Activated naive CD4-positive, alpha-beta T cell treated with anti-CD3 and anti-CD28 coated beads, Interleukin-2, amount 50 U/mL, for 72 hours (primary cell): ENCODE results near the gene CRTC1. TPM values are rescaled to one million over a fixed set of nuclear protein-coding genes. Genes with fewer than 3 reads are reported as not detected.

Experiments
- ATAC-seq, 2 donors: fragments of 150-1000 bp; cut with Tn5 transposase; 2 replicates each; pipeline ENCODE4 v1.10.0; 2021; ENCODE audit warnings: mild to moderate bottlenecking in 2 of 2, moderate library complexity in 2 of 2
- DNase-seq, 2 donors: peaks; one replicate each; pipeline ENCODE4 v3.0.0; 2021 to 2022; ENCODE audit warnings: low spot score in 2 of 2
- H3K27ac Mint-ChIP-seq, 2 donors: one replicate each; pipeline ENCODE4 v1.8.0; 2022; ENCODE audit warnings: mild to moderate bottlenecking in 2 of 2, mixed read lengths in 2 of 2
- H3K36me3 Mint-ChIP-seq, 2 donors: one replicate each; pipeline ENCODE4 v1.8.0; 2022; ENCODE audit warnings: mixed read lengths in 2 of 2
- H3K9me3 Mint-ChIP-seq, 2 donors: one replicate each; pipeline ENCODE4 v1.8.0; 2022; ENCODE audit warnings: mixed read lengths in 2 of 2
- total RNA-seq, 2 donors: library from RNA; stranded (reverse); gene quantifications; one replicate each; pipeline ENCODE4 v1.2.3, GENCODE V29; 2022

CRTC1 gene
- total RNA-seq, 2 donors from 2014 or later, result 5.6 to 7.1 TPM

DNA sequence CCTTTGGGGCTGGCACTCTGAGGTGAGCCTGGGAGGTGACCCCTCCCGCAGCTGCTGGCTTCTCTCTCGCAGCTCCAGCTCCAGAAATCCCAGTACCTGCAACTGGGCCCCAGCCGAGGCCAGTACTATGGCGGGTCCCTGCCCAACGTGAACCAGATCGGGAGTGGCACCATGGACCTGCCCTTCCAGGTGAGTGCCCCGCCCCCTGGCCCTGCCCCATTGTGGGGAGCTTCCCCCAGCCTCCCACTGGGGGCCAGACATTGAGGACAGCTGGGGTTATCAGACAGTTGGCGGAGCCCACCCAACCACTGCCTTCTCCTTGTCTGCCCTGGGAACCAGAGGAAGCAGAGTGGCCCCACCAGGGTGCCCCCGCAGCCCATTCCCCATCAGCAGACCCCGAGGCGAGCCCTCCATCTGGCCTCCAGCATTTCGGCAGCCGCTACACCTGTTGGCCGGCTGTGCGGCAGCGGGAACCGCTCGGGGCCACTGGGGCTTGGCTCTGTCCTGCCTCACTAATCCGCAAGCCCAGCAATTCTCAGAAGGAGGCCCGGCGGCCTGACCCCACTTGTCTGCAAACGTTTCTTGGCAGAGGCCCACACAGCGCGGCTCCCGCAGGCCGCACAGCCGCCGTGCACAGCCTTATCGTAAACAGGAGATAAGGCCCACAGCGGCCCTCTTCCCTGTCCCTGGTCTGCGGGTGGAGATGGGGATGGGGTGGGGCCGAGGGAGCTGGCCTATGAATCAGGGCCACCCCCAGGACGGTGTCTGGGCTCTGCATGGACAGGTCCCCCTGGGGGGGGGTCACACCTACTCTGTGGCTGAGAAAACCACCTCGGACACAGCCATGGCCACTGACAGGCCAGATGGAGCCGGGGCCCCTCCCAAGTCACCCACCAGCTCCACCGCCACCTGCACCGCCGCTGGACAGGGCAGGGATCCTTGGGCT, 59.6 kb downstream of the CRTC1 start:
- no peak for ATAC-seq
- Mint-ChIP-seq H3K36me3 (no peaks in the 10 kb centered on the region), H3K9me3 (no peaks in the 10 kb centered on the region), H3K27ac (no peak overlapping the region)
- no peak for DNase-seq

DNA sequence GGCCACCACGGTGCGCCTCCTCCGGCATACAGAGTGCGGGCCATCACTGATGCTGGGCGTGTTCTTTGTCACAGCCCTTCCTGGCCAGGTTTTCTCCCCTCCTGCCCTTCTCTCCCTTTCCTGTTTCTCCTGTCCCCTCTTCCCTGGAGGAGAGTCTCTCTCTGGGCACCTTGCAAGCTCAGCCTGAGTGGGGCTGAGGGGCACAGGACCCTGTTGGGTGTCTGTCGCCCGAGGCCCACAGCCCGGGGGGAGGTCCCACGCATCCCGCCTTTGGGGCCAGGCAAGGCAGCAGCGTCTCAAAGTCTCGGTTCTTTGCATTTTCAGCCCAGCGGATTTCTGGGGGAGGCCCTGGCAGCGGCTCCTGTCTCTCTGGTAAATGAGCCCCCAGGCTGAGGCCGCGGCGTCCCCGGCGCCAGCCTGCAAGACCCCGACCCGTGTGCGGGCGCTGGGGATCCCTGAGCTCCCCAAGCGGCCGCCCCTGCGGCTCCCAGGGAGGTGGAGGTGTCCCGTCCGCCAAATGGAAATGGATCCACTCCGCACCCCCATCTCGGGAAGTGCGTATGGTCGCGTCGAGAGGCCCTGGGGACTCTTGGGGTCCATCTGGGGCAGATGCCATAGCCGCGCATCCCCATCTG, 60.4 kb downstream of the CRTC1 start:
- Mint-ChIP-seq H3K36me3 (no peaks in the 10 kb centered on the region), H3K9me3 (no peaks in the 10 kb centered on the region), H3K27ac (no peak overlapping the region)
- no peak for ATAC-seq
- DNase-seq, result no peak

- Mint-ChIP-seq H3K27ac (no peak overlapping the region), H3K36me3 (no peaks in the 10 kb centered on the region), H3K9me3 (no peaks in the 10 kb centered on the region)
- no peak for DNase-seq
- no peak for ATAC-seq
These were observed 61.7 kb downstream of the CRTC1 start for GRCh38 chr19:18745012-18745735.

GRCh38 chr19:18745931-18746330, 62.5 kb downstream of the CRTC1 start:
- ATAC-seq (no peak), DNase-seq (no peak)
- Mint-ChIP-seq H3K36me3 (no peaks in the 10 kb centered on the region), H3K9me3 (no peaks in the 10 kb centered on the region), H3K27ac (no peak overlapping the region)

DNA sequence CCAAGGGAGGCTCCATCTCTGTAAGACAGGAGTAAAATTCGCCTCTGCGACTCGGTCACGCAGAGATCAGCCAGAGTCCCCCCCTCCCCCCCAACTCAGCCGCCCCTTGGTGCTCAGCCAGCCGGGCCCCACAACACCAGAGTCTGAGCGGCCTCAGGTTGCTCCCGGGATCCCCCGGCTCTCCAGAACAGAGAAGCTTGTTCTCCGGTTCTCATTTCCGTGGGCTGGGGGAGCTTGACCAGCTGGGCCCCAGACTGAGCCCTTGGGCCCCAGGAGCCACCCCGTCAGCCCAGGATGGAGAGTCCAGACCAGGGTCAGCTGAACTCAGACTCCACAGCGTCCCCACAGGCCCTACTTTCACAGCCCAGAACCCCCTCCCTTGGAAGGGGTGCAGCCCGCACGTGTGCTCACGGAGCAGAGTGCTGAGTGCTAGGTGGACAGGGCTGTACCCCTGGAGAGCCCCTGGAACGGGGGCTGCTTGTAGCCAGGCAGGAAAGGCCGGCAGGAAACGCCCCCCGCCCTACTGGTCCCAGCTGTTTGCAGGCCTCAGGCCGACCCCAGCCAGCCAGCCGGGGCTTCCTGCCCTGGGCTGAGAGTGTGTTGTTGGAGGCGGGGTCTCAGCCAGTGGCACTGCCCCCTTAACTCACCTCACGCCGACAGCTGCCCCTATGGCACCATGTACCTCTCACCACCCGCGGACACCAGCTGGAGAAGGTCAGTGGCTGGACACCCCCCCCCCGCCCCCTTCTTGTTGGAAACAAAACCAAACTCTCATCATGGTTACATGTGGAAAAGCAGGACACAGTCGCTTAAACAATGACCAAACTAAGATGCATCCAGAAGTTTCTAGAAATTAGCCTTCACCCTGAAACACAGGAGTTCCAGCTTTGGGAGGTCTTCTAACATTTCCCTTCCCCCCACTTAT, 63.2 kb downstream of the CRTC1 start:
- H3K36me3 Mint-ChIP-seq, result no peaks in the 10 kb centered on the region
- no peak for DNase-seq
- ATAC-seq, result no peak
- no peak overlapping the region for H3K27ac Mint-ChIP-seq
- no peaks in the 10 kb centered on the region for H3K9me3 Mint-ChIP-seq

- ATAC-seq, result no peak
- Mint-ChIP-seq H3K36me3 (no peaks in the 10 kb centered on the region), H3K27ac (peak overlapping the region in 1 of 2 donors; percentile 9), H3K9me3 (no peaks in the 10 kb centered on the region)
- DNase-seq, result no peak
These were observed 66.1 kb downstream of the CRTC1 start for GRCh38 chr19:18749362-18750231.

- H3K27ac Mint-ChIP-seq, result no peak overlapping the region
- H3K36me3 Mint-ChIP-seq, result no peaks in the 10 kb centered on the region
- DNase-seq (no peak), ATAC-seq (no peak)
- no peaks in the 10 kb centered on the region for H3K9me3 Mint-ChIP-seq
These were observed 67.0 kb downstream of the CRTC1 start for GRCh38 chr19:18750295-18750970.

- ATAC-seq (no peak), DNase-seq (no peak)
- Mint-ChIP-seq H3K27ac (no peak overlapping the region), H3K9me3 (no peaks in the 10 kb centered on the region), H3K36me3 (no peaks in the 10 kb centered on the region)
These were observed 68.1 kb downstream of the CRTC1 start for GRCh38 chr19:18751571-18751970.

DNA sequence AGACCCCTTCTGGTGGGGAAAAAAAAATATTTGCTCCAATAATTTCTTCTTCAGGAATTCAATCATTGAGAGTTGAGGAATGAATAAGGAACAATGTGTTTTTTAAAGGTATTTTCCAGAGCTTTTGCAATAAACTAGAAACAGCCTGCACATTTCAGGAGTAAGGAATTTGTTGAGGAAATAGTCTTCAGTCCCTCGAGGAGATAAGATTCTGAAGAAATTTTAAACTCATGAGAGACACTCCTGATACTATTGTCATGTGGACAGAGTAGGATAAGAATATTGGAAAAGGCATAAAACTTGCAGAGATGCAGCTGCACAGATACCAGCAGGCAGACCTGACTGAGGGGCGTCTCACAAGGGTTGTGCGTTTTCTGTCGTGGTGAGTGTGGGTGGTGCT, 71.0 kb downstream of the CRTC1 start:
- Mint-ChIP-seq H3K9me3 (no peaks in the 10 kb centered on the region), H3K36me3 (no peaks in the 10 kb centered on the region), H3K27ac (no peak overlapping the region)
- no peak for DNase-seq
- ATAC-seq, result no peak

DNA sequence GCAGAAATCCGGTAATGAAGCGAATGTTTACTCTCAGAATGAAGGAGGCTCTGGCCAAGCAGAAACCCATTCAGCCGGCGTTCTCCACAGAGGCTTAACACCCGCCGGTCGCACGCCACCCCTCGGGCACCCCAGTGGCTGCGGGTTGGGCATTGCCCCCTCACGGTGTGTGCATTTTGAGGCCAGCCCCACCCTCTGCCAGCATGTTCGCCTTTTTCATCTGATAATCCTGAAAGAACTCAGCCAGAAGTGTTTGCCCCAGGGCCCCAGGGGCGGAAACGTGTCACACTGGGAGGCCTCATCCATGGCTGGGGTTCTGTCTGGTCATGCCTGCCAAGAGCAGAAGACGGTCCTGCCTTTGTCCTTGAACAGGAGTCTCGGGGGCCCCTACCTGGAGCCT, 73.4 kb downstream of the CRTC1 start:
- ATAC-seq (no peak), DNase-seq (no peak)
- H3K9me3 Mint-ChIP-seq, result no peaks in the 10 kb centered on the region
- no peaks in the 10 kb centered on the region for H3K36me3 Mint-ChIP-seq
- no peak overlapping the region for H3K27ac Mint-ChIP-seq

- DNase-seq (no peak), ATAC-seq (no peak)
- Mint-ChIP-seq H3K36me3 (no peaks in the 10 kb centered on the region), H3K27ac (peak overlapping the region in 1 of 2 donors; percentile 24), H3K9me3 (no peaks in the 10 kb centered on the region)
These were observed 76.0 kb downstream of the CRTC1 start for GRCh38 chr19:18759304-18759994.

GRCh38 chr19:18759995-18760426, 76.5 kb downstream of the CRTC1 start:
- Mint-ChIP-seq H3K36me3 (no peaks in the 10 kb centered on the region), H3K27ac (no peak overlapping the region), H3K9me3 (no peaks in the 10 kb centered on the region)
- DNase-seq (no peak), ATAC-seq (no peak)

DNA sequence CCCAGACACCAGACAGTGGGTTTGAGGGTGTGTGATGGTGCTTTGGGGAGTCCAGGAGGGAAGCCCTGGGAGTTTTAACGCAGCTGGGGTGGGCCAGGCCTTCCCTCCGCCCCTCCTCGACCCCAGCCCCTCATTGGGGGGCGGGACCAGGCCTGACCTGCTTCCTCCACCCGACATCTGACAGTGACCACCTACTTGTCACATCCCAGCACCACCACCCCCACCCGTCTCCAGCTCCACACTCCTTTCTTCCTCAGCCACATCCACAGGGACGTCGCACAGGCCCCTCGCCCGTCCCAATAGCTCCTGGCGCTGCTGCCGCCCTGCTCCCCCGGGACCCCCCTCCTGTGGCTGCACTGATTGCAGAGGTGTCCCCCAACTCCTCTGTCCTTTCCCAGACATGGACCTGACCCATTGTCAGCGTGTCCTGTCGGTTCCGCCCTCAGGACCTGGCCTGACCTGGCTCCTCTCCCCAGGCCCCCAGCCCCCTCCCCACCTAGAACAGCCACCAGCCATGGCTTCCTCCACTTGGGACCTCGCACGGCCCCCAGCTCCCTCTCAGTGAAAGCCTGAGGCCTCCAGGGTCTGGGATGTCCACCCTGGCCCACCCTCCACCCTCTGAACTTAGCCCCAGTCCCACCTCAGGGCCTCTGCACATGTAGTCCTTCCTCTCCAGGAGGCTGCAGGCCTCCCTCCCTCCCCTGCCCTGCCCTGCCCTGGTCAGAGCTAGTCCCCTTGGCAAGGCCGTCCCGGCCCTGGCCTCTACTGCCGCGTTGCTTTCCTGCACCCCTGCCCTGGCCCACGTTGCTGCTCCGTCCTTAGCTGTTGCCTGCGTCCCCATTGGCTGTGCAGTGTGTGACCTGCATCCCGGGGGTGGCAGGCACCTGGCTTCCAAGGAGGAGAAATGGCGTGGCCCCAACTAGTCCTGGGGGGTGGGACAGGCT, 77.2 kb downstream of the CRTC1 start:
- H3K36me3 Mint-ChIP-seq, result no peaks in the 10 kb centered on the region
- DNase-seq (no peak), ATAC-seq (no peak)
- no peak overlapping the region for H3K27ac Mint-ChIP-seq
- H3K9me3 Mint-ChIP-seq, result no peaks in the 10 kb centered on the region
